Anterior cingulate cortex (tissue), 58 donors: ENCODE results near the gene CUL1.

Experiments used
- DNase-seq, 58 donors: peaks; one replicate each; lab custom pipeline; 2025; lab: John Stamatoyannopoulos, UW

The CUL1 gene

DNA sequence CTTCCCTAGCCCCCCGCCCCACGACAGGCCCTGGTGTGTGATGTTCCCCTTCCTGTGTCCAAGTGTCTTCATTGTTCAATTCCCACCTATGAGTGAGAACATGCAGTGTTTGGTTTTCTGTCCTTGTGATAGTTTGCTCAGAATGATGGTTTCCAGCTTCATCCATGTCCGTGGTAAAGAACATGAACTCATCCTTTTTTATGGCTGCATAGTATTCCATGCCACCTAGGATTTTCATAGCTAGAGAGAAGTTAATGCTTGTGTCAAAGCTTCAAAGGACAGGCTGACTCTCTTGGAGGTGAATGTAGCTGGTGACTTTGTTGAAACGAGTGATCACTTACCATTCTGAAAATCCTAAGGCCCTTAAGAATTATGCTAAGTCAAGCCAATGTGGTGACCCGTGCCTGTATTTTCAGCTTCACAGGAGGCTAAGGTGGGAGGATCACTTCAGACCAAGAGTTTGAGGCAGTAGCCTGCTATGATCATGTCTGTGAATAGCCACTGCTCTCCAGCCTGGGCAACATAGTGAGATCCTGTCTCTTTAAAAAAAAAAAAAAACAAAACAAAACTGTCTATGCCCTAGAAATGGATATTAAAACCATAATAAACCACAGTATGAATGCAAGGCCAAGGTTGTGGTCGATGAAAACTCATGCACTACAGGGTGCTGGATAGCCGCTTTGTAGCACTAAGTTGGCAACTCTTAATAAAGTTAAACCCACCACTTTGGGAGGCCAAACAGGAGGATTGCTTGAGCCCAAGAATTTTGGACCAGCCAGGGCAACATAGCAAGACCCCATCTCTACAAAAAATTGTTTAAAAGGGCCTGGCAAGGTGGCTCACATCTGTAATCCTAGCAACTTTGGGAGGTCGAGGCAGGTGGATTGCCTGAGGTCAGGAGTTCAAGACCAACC is 52.0 kb downstream of the CUL1 start:
- no peak for DNase-seq

DNA sequence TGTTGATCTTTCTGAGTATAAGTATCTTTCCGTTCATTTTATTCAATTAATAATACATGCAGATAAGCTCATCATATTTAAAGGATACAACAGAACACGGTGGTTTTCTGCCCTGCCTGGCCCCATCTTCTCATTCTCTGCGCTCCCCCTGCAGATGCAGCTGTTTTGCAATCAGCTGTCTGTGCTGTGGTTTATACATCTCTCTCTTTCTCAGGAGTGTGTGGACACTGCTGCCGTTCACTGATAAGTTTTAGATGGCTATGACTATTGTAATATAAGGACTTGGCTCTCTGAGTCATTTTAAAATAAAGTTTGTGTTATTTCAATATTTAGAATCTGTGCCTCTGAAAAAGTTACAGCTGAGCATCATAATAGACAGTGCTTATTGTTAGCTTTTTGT is 54.5 kb downstream of the CUL1 start:
- DNase-seq: no peak

DNA sequence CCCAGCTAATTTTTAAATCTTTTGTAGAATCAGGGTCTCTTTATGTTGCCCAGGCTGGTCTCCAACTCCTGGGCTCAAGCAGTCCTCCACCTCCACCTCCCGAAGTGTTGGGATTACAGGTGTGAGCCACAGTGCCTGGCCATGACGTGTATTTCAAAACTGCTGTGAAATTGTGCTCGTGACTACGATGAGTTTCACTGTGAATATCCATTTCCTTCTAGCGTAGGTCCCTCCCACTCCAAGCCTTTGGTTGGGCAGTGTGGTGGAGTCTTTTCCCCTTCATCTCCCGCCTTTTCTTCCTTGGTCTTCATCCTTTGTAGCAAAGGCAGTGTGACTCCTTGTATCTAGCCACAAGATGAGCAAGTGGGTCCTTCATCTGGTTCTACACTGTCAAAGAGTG is 56.2 kb downstream of the CUL1 start:
- DNase-seq: no peak

DNA sequence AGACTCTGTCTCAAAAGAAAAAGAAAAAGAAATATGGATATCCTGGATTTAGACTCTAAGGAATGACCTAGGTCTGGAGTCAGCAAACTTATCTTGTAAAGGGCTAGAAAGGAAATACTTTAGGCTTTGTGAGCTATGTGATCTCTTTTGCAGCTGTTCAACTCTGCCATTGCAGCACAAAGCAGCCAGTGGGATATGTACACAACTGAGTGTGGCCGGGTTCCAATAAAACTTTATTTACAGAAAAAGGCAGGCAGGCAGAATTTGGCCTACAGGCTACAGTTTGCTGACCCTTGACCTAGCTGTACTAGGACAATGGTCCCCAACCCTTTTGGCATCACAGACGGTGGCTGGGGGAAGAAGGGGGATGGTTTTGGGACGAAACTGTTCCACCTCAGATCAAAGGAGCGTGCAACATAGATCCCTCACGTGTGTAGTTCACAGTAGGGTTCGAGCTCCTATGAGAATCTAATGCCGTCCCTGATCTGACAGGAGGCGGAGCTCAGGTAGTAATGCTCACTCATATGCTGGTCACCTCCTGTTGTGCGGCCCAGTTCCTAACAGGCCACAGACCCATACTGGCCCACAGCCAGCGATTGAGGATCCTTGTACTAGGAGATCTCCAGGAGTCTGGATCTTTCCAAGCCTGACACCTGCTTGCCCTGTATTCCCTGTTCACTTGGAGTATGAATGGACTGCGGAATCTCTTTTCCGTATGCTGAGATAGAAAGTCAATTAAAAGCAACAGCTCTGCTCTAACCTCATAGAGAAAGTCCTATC is 63.0 kb downstream of the CUL1 start:
- DNase-seq: no peak

DNA sequence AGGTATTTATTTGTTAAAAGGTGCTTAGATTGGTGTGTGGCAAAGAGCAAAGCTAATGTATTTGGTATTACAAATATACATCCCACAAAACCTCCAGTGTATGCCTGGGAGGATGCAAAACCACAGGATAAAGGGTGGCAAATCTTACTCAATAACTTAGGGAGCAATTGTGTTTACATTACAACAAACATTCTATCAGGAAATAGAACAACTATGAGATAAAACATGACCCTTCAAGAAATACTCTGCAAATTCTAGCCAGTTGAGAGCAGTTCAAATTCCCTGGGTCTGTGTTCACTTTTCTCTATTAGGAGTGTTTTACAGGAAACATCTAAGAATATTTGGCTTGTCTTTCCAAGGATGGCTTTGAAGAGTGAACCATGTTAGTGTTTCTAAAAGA is 64.9 kb downstream of the CUL1 start:
- no peak for DNase-seq

DNA sequence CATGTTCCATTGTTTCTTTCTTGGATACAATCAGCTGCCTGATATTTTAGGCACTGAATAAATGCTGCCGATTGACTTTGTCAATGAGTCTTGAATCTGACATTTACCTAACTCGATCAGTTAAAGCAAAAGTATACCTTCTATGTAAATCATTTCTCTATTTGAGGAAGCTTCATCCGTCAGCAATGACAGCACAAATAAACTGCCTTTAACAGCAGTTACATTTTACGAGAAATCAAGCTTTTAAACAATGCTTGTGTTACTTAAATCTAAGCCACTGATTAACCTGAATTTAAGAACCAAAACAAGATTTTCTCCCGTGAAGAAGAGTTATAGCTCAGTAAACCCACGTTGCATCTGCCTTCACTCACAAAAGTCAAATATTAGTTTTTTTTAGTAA is 71.3 kb downstream of the CUL1 start:
- no peak for DNase-seq

DNA sequence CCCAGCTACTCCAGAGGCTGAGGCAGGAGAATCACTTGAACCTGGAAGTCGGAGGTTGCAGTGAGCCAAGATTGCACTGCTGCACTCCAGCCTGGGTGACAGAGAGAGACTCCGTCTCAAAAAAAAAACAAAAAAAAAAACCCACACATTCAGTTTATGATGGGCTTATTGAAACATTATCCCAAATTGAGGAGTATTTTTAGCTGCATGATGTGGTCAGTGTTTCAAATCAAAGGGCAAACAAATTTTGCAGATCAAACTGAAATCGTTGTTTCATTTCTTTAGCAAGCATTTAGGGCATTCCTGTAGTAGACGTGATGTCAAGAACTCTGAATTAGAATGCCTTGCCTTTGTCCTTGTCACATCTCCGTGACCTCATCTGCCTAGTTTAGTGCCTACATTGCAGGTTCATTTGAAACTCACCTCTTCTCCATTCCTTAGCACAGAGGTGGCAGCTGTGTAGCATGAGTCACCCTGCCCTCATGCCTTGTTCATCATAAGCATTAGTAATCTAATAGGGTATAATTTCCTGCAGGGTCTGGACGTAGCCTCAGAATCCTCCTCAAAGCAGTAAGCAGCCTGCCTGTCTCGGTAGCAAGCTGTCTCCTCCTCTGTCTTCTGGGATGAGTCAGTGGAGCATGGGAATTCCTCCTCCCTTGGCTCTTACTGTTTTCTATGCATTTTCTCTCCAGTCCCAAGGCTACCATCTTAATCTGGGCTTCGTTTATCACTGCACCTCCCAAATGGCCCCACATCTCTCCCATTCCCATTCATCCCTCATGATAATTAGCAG is 73.8 kb downstream of the CUL1 start:
- no peak for DNase-seq

DNA sequence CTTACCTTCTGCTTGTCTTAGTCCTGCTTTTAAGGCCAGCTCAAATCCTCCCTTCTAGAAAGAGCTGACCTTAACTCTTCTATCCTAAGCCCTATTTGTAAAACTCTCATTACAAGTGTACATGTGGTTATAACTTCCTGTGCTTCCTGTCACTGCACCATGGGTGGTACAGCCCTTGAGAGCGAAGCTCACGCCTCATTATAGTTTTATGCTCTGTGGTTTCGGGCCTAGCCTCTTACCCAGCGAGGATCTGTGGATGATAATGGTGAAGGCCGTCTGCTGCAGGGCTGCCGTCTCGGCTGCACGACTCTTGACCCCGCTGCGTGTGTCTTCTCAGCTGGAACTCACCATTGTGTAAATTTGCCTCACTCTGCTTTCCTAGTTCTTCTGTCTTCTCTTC is 74.6 kb downstream of the CUL1 start:
- no peak for DNase-seq

DNA sequence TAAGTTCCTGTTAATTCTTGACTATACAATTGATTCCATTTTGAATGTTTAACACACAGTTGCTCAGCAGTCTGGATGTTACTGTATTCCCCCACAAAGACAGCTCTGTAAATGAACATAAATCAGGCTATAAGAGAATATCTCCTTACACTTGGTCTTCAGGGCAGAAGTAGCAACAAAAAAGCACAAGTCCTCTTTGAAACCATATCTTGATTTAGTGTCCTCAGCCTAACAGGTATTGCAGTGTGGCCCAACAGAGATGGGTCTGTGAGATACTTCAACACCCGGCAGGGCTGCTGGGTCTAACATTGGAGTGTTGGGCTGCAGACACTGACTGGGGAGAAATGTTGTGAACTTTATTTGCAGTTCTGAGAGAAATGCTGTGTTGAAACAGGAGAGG is 75.8 kb downstream of the CUL1 start:
- DNase-seq: no peak

DNA sequence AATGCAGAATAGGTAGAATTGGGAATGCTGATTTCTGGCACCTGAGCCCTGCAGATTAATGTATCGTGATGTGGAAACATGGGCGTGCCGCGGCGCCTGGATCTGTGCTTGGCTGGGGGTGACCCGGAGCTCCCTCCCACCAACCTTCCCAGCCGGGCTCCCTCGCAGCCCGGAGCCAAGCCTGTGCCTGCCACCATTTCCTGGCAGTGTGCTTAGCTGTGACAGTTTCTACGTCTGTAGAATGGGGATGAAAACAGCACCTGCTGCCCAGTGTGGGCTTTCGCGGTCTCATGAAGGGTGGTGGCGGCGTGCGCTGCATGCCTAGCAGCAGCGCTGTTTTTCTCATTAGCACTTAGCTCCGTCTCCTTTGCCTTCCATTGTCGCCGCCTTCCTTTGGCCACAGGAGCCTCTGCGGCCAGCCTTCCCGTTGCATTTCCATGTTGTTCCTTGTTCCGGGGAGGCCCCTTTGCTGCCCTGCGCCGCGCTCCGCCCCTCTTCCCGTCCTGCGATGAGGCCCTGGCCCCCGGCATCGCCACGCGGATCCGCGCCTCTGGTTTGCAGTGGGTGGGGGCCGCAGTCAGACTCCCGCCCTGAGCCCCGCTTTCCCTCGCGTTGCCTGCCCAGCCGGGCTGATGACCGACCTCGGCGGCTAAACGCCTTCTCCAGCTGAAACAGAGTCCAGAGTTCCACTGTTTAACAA is 84.2 kb downstream of the CUL1 start:
- DNase-seq: no peak

DNA sequence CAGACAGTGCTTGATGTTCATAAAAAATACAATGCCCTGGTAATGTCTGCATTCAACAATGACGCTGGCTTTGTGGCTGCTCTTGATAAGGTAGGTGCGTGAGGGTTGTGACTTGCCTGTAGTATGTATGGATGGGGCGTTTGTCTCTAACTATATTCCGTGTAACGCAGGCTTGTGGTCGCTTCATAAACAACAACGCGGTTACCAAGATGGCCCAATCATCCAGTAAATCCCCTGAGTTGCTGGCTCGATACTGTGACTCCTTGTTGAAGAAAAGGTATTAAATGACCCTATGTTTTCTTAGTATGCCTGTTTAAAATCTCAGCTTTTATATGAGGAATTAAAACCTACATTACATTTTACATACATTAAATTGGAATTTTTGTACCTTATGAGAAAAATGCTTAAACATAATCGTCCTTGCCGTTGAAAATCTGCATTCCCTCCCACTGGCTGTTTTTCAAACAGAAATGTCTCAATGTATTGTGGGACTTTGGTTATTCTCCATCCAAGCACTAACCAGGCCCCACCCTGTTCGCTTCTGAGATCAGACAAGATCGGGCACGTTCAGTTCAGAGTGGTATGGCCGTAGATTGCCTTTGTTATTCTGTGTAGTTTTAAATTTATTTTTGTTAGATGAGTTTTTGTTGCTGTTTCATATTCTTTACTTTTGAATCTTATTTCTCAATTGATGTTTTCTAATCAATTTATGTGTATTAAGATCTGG is 85.3 kb downstream of the CUL1 start:
- DNase-seq: no peak

DNA sequence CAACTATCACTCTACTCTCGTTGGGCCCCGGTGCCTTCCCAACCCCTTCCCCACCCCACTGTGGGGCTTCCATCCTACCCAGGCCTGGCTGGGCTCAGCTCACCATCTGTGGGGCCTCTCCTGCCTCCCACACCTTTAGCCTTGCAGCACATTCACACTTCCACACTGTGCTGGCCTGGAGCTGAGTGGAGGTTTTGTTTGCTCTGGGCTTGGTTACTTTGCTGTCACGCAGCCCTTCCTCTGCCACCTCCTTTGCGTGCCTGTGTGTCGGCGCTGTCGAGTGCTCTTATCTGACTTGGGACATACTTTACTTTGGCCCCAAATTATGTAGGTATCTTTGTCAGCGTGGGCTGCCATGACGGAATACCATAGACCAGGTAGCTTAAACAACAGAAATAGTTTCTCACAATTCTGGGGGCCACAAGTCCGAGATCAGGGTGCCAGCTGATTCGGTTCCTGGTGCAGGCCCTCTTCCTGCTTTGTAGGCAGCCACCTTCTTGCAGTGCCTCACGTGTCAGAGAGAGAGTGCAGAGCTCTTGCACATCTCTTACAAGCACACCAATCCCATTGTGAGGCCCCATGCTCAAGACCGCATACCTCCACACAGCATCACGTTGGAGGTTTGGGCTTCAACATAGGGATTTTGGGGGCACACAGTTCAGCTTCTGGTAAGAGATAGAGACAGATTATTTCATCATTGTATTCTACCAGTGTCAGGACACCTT is 89.0 kb downstream of the CUL1 start:
- DNase-seq: no peak

DNA sequence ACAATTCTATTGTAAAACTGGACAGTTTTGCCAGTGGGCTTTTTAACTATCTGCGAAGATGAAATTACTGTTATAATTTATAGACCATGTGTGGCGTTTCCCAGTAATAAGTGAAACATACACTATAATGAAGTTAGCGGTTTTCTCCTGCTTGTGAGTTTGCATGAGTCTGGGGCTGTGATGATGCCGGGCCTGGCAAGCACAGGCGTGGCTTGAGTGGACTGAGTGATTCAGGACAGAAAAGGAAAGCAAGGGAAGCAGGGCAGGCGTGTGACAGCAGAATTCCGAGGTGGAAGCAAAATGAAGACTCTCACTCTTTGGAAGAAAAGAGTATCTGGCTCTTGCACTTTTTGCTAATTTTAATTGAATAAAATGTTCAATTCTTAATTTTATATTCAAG is 90.5 kb downstream of the CUL1 start:
- DNase-seq: no peak

DNA sequence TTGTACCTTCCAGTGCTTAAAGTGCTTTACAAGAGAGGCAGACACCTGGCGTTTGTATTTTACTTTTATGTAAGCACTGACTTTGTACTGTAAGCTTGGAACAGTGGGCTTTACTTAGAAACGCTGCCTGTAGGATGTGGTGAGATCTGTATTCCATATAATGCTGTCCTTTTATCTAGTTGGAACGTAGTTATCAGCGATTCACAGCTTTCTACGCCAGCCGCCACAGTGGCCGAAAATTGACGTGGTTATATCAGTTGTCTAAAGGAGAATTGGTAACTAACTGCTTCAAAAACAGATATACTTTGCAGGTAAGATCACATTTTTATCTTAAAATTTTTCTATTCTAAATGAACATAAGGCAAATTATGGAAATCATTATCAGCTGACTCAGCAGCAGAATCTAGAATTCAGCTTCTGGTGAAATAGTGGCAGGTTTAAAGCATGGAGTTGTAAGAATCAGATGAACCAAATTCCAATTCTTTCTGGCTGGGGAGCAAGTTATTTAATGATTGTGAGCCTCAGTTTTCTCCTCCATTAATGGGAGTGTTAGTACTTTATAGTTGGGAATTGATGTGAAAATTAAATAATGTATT is 91.5 kb downstream of the CUL1 start:
- DNase-seq: no peak

DNA sequence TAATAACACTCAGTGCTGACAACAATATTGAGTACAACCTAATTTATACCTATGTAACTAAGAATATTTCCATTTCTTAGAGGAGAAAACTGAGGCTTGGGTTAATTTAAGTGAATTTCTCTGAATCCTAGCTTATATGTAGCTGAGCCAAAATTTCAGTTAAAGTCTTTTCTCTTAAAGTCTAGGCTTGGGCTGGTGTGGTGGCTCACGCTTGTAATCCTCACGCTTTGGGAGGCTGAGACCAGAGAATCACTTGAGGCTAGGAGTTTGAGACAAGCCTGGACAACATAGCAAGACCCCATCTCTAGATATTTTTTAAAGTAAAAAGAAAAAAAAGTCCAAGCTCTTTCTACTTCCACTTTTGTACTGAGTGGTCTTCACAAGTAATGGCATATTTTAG is 92.1 kb downstream of the CUL1 start:
- DNase-seq: no peak

DNA sequence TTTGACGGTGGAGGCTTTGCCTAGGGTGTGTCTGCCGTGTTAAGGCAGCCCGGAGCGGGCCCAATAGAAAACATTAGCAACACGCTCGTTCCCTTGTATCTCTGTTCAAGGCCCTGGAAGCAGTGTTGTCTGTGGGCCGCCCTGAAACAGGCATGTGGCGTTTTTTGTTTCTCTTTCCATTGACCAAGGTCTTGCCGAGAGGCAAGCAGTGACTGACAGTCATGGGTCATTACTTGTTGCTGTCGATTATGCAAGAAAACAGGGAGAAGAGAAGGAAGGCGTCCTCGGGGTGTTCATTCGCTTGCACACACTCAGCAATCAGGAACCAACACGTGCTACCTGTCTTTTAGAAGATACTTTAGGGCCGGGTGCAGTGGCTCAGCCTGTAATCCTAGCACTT is 92.8 kb downstream of the CUL1 start:
- no peak for DNase-seq

DNA sequence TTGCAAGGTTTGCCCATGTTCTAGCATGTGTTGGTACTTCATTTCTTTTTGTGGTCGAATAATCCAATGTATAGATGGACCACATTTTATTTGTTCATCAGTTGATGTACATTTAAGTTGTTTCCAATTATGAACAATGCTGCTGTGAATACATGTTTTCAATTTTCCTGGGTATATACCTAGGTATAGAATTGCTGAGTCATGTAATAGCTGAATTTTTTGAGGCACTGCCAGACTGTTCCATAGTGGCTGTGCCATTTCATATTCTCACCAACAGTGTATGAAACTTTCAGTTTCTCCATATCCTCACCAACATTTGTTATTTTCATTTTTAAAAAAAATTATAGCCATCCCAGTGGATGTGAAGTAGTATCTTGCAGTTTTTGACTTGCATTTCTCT is 94.9 kb downstream of the CUL1 start:
- no peak for DNase-seq

DNA sequence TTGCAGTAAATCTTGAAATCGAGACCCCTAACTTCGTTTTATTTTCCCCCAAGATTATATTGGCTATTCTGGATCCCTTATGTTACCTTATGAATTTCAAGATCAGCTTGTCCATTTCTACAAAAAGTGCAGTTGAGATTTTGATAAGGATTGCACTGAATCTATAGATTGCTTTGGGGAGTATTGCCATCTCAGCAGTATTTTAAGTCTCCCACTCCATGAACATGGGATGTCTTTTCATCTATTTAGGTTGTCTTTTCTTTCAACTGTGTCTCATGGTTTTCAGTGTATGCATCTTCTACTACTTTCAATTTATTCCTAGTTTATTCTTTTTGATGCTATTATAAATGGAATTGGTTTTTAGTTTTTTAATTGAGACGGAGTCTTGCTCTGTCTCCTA is 95.8 kb downstream of the CUL1 start:
- DNase-seq: no peak

DNA sequence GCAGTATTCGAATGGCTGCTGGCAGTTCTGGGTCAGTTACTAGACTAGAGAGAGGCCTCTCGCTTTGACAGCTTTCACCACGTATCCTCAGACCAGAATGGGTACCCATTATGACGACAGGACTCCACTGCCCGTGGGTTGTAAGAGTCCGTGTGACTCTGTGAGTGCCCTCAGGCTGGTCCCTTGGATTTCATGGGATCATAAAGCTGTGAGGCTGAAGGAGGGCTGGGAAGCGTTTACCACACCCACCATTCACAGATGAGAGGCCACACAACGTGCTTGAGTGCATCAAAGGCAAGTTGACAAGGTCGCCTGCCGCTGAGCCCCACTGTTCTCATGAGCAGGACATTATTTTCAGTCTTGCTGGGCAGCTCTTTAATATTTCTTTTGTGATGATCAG is 98.1 kb downstream of the CUL1 start:
- DNase-seq: no peak
